HepG2 (cell line): Measurements from ENCODE around the gene STAP2. TPM values are rescaled to one million over a fixed set of nuclear protein-coding genes. Genes with fewer than 3 reads are reported as not detected.

Experiments used
- CREB1 ChIP-seq, 2 experiments: fragments of 450-650 bp in 1 of 2; IDR thresholded peaks; 2 replicates each; pipeline ENCODE4 v1.6.1; 2016 to 2017; ENCODE audit warnings: control low read depth in 1 of 2, mild to moderate bottlenecking in 1 of 2, missing compliant biosample characterization in 1 of 2, missing genetic modification characterization in 1 of 2
- GABPB1 ChIP-seq: IDR thresholded peaks from 2 replicates; pipeline ENCODE4 v1.6.1; 2016; ENCODE audit warnings: mild to moderate bottlenecking, missing genetic modification reagents, moderate library complexity, missing compliant biosample characterization
- RAD51 ChIP-seq: fragments of 450-650 bp; IDR thresholded peaks from 2 replicates; pipeline ENCODE4 v1.6.1; 2016; ENCODE audit warnings: borderline replicate concordance
- ZFP36L1 ChIP-seq: sonication (generic); formaldehyde crosslinking; IDR thresholded peaks from 2 replicates; pipeline ENCODE4 v1.8.0; 2022; ENCODE audit warnings: mild to moderate bottlenecking, missing genetic modification reagents, moderate library complexity
- ZNF790 ChIP-seq: sonication (generic); formaldehyde crosslinking; IDR thresholded peaks from 2 replicates; pipeline ENCODE4 v1.8.0; 2022; ENCODE audit warnings: missing genetic modification reagents, mild to moderate bottlenecking, borderline replicate concordance
- ZSCAN25 ChIP-seq: sonication (generic); formaldehyde crosslinking; IDR thresholded peaks from 2 replicates; pipeline ENCODE4 v1.8.0; 2022; ENCODE audit warnings: mild to moderate bottlenecking, missing genetic modification reagents
- ZSCAN29 ChIP-seq: sonication (generic); formaldehyde crosslinking; conservative IDR thresholded peaks from 2 replicates; pipeline ENCODE4 v1.4.0; 2020; ENCODE audit warnings: mild to moderate bottlenecking, missing genetic modification reagents
- polyA plus RNA-seq, 8 experiments: library from polyadenylated mRNA; depleted of rRNA in 3 of 8; stranded (reverse) in 7 of 8; unstranded in 1 of 8; fragments of >200 nt; fragmentation: Illumina TruSeq in 4 of 8; extraction: Trizol in 4 of 8; gene quantifications; 2 replicates each; pipeline versions ENCODE4 v1.2.1 to v1.2.3, GENCODE V29; 2011 to 2016; ENCODE audit warnings: low read depth in 4 of 8, missing spikeins in 1 of 8, mixed read lengths in 1 of 8; ENCODE audit not compliant: insufficient read depth in 1 of 8
- total RNA-seq, 5 experiments: library from RNA; depleted of rRNA; stranded (reverse); fragments of >200 nt; fragmentation: Illumina TruSeq; extraction: Trizol; gene quantifications; 2 replicates each; pipeline ENCODE4 v1.2.3, GENCODE V29; 2016; ENCODE audit warnings: low read depth in 1 of 5
- TF ChIP-seq, protein P1 (sequence below), 2 experiments: fragments of 450-650 bp in 1 of 2; sonication (generic) in 1 of 2; formaldehyde crosslinking in 1 of 2; IDR thresholded peaks; 2 replicates each; pipeline versions ENCODE4 v1.6.1 to v1.8.0; 2016 to 2022; ENCODE audit warnings: antibody characterized with exemption in 1 of 2, mild to moderate bottlenecking in 1 of 2, missing genetic modification reagents in 1 of 2
- TF ChIP-seq, protein P2 (sequence below): sonication (generic); formaldehyde crosslinking; IDR thresholded peaks from 2 replicates; pipeline ENCODE4 v1.5.0; 2020; ENCODE audit warnings: mild to moderate bottlenecking, missing genetic modification reagents, moderate library complexity
- TF ChIP-seq, protein P3 (sequence below): sonication (generic); formaldehyde crosslinking; IDR thresholded peaks from 2 replicates; pipeline ENCODE4 v1.4.0; 2020; ENCODE audit warnings: mild to moderate bottlenecking, missing genetic modification reagents

STAP2 gene
- total and polyA plus RNA-seq, 2 of the 13 experiments (the other 11 are each of a cell fraction or from before 2014, with no cell fraction given) = 39.0 to 43.7 TPM

- TF ChIP-seq, protein P1, sequence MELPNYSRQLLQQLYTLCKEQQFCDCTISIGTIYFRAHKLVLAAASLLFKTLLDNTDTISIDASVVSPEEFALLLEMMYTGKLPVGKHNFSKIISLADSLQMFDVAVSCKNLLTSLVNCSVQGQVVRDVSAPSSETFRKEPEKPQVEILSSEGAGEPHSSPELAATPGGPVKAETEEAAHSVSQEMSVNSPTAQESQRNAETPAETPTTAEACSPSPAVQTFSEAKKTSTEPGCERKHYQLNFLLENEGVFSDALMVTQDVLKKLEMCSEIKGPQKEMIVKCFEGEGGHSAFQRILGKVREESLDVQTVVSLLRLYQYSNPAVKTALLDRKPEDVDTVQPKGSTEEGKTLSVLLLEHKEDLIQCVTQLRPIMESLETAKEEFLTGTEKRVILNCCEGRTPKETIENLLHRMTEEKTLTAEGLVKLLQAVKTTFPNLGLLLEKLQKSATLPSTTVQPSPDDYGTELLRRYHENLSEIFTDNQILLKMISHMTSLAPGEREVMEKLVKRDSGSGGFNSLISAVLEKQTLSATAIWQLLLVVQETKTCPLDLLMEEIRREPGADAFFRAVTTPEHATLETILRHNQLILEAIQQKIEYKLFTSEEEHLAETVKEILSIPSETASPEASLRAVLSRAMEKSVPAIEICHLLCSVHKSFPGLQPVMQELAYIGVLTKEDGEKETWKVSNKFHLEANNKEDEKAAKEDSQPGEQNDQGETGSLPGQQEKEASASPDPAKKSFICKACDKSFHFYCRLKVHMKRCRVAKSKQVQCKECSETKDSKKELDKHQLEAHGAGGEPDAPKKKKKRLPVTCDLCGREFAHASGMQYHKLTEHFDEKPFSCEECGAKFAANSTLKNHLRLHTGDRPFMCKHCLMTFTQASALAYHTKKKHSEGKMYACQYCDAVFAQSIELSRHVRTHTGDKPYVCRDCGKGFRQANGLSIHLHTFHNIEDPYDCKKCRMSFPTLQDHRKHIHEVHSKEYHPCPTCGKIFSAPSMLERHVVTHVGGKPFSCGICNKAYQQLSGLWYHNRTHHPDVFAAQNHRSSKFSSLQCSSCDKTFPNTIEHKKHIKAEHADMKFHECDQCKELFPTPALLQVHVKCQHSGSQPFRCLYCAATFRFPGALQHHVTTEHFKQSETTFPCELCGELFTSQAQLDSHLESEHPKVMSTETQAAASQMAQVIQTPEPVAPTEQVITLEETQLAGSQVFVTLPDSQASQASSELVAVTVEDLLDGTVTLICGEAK (IDR thresholded peaks at IDR 0.05) = no peak
- TF ChIP-seq, protein P1 (CRISPR knock-in tag; IDR thresholded peaks at IDR 0.05) = no peak
- TF ChIP-seq, protein P2, sequence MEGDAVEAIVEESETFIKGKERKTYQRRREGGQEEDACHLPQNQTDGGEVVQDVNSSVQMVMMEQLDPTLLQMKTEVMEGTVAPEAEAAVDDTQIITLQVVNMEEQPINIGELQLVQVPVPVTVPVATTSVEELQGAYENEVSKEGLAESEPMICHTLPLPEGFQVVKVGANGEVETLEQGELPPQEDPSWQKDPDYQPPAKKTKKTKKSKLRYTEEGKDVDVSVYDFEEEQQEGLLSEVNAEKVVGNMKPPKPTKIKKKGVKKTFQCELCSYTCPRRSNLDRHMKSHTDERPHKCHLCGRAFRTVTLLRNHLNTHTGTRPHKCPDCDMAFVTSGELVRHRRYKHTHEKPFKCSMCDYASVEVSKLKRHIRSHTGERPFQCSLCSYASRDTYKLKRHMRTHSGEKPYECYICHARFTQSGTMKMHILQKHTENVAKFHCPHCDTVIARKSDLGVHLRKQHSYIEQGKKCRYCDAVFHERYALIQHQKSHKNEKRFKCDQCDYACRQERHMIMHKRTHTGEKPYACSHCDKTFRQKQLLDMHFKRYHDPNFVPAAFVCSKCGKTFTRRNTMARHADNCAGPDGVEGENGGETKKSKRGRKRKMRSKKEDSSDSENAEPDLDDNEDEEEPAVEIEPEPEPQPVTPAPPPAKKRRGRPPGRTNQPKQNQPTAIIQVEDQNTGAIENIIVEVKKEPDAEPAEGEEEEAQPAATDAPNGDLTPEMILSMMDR = no peak
- TF ChIP-seq CREB1 (IDR thresholded peaks at IDR 0.05) (peak; percentile 52), CREB1 (CRISPR knock-in tag; IDR thresholded peaks at IDR 0.05) (no peak), RAD51 (no peak), ZNF790 (CRISPR knock-in tag) (no peak), ZSCAN25 (no peak), ZSCAN29 (no peak), ZFP36L1 (no peak; the same call in 1 of the 2 replicates), GABPB1 (CRISPR knock-in tag) (peak; percentile 71)
- TF ChIP-seq, protein P3, sequence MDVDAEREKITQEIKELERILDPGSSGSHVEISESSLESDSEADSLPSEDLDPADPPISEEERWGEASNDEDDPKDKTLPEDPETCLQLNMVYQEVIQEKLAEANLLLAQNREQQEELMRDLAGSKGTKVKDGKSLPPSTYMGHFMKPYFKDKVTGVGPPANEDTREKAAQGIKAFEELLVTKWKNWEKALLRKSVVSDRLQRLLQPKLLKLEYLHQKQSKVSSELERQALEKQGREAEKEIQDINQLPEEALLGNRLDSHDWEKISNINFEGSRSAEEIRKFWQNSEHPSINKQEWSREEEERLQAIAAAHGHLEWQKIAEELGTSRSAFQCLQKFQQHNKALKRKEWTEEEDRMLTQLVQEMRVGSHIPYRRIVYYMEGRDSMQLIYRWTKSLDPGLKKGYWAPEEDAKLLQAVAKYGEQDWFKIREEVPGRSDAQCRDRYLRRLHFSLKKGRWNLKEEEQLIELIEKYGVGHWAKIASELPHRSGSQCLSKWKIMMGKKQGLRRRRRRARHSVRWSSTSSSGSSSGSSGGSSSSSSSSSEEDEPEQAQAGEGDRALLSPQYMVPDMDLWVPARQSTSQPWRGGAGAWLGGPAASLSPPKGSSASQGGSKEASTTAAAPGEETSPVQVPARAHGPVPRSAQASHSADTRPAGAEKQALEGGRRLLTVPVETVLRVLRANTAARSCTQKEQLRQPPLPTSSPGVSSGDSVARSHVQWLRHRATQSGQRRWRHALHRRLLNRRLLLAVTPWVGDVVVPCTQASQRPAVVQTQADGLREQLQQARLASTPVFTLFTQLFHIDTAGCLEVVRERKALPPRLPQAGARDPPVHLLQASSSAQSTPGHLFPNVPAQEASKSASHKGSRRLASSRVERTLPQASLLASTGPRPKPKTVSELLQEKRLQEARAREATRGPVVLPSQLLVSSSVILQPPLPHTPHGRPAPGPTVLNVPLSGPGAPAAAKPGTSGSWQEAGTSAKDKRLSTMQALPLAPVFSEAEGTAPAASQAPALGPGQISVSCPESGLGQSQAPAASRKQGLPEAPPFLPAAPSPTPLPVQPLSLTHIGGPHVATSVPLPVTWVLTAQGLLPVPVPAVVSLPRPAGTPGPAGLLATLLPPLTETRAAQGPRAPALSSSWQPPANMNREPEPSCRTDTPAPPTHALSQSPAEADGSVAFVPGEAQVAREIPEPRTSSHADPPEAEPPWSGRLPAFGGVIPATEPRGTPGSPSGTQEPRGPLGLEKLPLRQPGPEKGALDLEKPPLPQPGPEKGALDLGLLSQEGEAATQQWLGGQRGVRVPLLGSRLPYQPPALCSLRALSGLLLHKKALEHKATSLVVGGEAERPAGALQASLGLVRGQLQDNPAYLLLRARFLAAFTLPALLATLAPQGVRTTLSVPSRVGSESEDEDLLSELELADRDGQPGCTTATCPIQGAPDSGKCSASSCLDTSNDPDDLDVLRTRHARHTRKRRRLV = no peak
Measured at GRCh38 chr19:4343370-4344307, 5.0 kb upstream of the STAP2 start, which contains the start of gene MPND (continued).
